HK-2 (cell line): ENCODE results near the gene CYP4F11.
"Not testable (repeated sequence)": the region's sequence is repeated elsewhere in the genome, so short reads cannot be mapped to it uniquely, and the experiment has no call there.

Source experiments
- DNase-seq: peaks from one replicate; pipeline ENCODE4 v3.0.0-alpha.2; 2018; ENCODE audit not compliant: unreplicated experiment

CYP4F11 gene

GRCh38 chr19:15934332-15935078 is at the start of gene CYP4F11:
TSS of gene CYP4F11 (minus strand) at chr19:15934529. CDS start at chr19:15934408, 121 bp downstream.
- peak; percentile 22 for DNase-seq

GRCh38 chr19:15979293-15979692 is 45.0 kb upstream of the CYP4F11 start:
- DNase-seq = no peak

GRCh38 chr19:15977690-15978089 is 43.4 kb upstream of the CYP4F11 start:
- DNase-seq = no peak

- DNase-seq = no peak
Observed at GRCh38 chr19:15976836-15977689, 42.7 kb upstream of the CYP4F11 start.

GRCh38 chr19:15974856-15975255 is 40.5 kb upstream of the CYP4F11 start:
- DNase-seq = no peak

- DNase-seq = not testable (repeated sequence)
Observed at GRCh38 chr19:15972043-15972442, 37.7 kb upstream of the CYP4F11 start.

GRCh38 chr19:15971224-15971780 is 37.0 kb upstream of the CYP4F11 start:
- DNase-seq = no peak

- no peak for DNase-seq
Observed at GRCh38 chr19:15964231-15964630, 29.9 kb upstream of the CYP4F11 start.

GRCh38 chr19:15962319-15962718 is 28.0 kb upstream of the CYP4F11 start:
- DNase-seq = no peak

GRCh38 chr19:15954820-15955219 is 20.5 kb upstream of the CYP4F11 start:
- DNase-seq = no peak

- DNase-seq = no peak
Observed at GRCh38 chr19:15948223-15949058, 14.1 kb upstream of the CYP4F11 start, which contains the start of gene OR10H4. TSS of gene OR10H4 (plus strand) at chr19:15949008. CDS start at chr19:15949008, 0 bp downstream.

GRCh38 chr19:15945301-15945700 is 11.0 kb upstream of the CYP4F11 start:
- no peak for DNase-seq

- DNase-seq = no peak
Observed at GRCh38 chr19:15944401-15944800, 10.1 kb upstream of the CYP4F11 start.

- no peak for DNase-seq
Observed at GRCh38 chr19:15937771-15938170, 3.4 kb upstream of the CYP4F11 start.

- DNase-seq = no peak
Observed at GRCh38 chr19:15936950-15937349, 2.6 kb upstream of the CYP4F11 start.

- DNase-seq = no peak
Observed at GRCh38 chr19:15936173-15936572, 1.8 kb upstream of the CYP4F11 start.

GRCh38 chr19:15935167-15935702 is 906 bp upstream of the CYP4F11 start:
- DNase-seq = no peak

GRCh38 chr19:15933761-15934331 is 483 bp downstream of the CYP4F11 start:
- DNase-seq = not testable (repeated sequence)

- no peak for DNase-seq
Observed at GRCh38 chr19:15928321-15928720, 6.0 kb downstream of the CYP4F11 start.

GRCh38 chr19:15926484-15926883 is 7.8 kb downstream of the CYP4F11 start:
- no peak for DNase-seq

GRCh38 chr19:15923702-15924101 is 10.6 kb downstream of the CYP4F11 start:
- no peak for DNase-seq
